ENCODE results near the gene UBE3B.

DNA sequence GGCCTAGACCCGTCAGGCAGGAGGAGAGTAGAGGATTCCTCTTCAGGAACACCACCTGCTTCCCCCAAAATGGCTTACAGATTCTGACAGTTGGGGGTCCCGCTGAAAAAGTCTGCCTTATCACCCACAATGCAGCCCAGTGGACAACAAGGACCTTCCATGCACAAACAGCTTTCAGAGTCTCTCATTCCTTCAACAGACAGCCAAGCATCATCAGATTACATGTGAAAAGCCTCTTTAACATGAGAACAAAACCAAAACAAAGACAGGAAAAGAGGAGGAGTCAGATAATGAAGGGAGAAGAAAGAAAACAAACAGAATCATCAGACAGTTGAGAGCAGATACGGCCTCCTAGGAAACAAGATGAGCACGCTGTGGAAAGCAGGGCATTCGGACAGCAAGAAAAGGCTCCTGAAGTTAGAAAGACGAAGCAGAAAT is 18.6 kb upstream of the UBE3B start:
- TF ChIP-seq, protein P1, sequence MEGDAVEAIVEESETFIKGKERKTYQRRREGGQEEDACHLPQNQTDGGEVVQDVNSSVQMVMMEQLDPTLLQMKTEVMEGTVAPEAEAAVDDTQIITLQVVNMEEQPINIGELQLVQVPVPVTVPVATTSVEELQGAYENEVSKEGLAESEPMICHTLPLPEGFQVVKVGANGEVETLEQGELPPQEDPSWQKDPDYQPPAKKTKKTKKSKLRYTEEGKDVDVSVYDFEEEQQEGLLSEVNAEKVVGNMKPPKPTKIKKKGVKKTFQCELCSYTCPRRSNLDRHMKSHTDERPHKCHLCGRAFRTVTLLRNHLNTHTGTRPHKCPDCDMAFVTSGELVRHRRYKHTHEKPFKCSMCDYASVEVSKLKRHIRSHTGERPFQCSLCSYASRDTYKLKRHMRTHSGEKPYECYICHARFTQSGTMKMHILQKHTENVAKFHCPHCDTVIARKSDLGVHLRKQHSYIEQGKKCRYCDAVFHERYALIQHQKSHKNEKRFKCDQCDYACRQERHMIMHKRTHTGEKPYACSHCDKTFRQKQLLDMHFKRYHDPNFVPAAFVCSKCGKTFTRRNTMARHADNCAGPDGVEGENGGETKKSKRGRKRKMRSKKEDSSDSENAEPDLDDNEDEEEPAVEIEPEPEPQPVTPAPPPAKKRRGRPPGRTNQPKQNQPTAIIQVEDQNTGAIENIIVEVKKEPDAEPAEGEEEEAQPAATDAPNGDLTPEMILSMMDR (IDR thresholded peaks at IDR 0.05) = no peak
- no peak for TF ChIP-seq POLR2AphosphoS5 (IDR thresholded peaks at IDR 0.05)
- no peak for TF ChIP-seq POLR2A (IDR thresholded peaks at IDR 0.05)
- no peak for TF ChIP-seq EP300 (IDR thresholded peaks at IDR 0.05; ENCODE audit: low read depth)
